NCI-H2171 treated with DMSO at 0.1 percent for 48 hours (cell line): ENCODE results near the gene SEPTIN6.
A peak's percentile ranks its signal among the peaks of the same experiment; 100 is the strongest.
"Not testable (repeated sequence)": the region's sequence is repeated elsewhere in the genome, so short reads cannot be mapped to it uniquely, and the experiment has no call there.

Experiments used
- DNase-seq: peaks from one replicate; lab custom pipeline; 2025; lab: John Stamatoyannopoulos, UW

The SEPTIN6 gene

DNA sequence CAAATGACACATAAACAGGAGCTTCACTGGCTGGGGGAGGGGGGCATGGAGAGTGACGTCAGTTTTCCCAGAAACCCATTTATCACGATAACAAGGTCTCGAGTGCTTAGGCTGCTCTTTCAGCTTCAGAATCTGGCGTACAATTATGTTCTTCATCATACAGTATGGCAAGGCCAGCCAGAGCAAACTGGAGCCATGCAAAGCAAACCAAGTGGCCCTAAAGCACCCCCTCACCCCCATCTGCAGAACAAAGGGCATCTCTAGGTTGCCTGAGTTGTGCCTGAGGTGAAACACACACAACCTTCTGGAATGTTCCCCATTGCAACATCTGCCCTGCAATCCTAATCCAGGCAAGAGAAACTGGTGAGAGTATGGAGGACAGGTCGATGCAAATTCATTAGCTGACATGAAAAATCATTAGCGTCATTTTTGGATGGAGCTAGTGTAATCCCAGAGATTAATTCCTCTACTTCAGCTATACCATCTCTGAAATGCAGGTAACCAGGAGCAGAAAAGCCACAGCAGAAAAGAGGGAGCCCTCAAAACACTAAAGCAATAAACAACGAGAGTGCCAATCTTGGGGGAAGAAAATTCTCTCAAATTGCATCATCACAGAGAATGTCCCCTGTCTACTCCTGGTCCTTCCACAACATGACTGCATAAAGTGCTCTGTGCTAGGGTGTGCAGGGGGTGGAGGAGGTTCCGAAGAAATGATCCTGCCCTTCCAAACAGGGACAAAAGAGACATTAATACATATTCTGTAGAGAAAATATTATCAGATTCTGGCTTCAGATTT lies 1.8 kb downstream of the SEPTIN6 start:
- no peak for DNase-seq

DNA sequence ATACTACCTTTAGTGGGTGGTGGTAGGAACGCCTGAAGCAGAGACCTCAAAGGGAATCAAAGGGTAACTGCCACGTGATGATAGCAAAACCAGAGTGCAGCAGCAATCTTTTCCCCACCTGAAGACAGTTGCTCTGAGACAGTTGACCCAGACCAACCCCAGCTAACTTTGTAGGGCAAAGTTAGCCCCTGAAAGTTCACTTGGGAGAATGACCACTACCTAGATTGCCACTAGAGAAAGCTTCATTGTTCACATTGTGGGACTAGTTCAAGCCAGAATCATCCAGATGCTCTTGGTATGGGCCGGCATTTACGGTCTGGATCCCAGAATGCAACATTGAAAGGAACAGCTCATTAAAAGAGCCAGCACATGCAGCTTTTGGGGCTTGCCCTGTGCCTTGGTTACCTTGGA lies 4.1 kb downstream of the SEPTIN6 start:
- no peak for DNase-seq

DNA sequence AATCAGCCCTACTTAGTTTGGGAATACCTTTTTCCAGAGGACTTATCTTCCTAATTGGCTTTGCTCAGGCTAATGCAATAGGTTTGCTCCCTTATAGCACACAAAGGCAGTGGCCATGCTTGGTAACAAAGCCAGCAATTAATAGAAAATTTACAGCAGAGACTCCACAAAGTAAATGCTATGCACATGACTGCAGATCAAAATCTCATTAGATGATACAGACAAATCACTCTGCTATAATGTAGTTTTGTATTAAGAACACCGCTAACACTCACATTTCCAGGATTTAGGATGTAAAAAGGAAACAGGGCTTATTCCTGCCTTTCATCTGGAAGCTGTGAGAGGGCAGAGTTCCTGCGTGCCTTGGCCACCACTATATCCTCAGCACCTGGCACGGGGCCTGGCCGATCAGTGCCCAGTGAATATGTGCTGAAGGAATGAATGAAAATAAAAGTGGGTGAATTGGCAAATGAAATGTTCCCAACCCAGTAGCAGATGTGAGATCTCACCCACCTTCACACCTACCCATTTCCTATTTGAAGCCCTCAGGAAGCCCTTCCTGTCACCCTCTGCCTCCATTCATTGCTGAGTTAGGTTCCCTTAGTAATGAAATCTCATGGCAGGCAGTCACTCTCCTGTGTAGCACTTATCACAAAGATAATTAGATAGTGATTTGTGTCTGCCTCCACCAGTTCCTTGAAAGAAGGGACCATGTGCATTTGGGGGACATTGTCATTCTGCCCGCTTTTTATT lies 5.1 kb downstream of the SEPTIN6 start:
- no peak for DNase-seq

DNA sequence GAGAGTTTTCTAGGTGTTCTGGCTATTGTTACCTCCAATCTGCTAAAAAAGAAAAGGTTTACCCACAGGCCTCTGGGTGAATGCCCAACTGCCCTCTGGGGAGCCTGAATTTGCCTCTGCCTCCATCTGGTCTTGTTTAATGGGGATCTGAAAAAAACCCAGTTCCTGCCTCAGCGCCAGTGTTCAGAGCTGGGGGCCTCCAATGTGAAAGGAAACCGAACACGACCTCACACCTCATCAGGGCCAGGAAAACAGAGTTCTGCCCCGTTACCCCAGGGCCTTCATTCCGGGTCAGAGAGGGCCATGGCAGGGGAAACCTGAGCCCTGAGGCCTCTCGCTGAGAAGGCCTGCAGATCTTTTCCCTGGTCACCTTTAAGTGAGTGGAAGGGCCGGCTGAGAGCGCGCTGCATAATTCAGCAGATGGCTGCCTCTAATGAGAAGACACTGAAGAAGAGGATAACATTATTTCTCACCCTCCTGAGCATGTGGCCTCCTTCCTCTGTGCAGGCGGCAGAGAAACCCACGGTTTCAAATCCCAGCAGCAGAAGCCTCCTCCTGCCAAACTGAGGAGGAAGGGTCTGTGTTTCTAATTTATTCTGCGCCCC lies 6.8 kb downstream of the SEPTIN6 start:
- peak; percentile 91 for DNase-seq

DNA sequence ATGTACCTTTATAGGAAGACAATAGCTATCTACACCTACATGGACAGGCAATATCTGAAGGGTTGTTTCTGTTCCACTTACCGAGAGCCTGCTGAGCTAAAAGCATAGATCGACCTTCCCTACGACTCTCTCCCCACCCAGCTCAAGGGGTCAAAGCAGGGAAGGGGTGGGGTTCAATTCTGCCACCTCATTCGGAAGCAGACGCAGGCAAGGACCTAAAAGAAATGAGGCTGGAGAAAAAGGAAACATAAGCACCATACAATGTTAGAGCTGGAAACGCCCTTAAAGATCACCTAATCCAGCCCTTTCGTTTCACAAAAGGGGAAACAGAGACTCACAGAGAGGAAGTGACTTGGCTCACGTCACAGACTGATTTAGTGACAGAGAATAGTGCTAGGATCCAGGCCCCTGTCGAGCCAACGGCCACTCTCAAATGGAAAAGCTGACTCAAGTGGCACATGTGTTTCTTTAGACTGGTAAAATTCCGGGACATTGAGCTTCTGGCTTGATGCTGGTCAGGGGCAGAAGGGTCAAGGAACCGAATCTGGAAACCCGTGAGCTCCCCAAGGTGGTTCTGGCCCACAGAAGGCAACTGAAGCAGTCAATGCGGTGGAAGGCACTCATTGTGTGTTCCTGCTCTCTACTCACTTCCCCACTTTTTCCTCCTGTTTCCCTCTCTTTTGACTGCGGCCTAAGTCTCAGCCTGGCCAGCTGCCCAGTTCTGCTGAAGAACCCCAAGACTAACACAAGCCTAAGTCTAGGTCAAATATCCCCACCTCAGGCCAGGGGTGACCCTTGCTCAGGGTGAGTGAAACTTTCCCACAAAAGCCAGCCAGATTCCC lies 7.5 kb downstream of the SEPTIN6 start:
- DNase-seq, result no peak

DNA sequence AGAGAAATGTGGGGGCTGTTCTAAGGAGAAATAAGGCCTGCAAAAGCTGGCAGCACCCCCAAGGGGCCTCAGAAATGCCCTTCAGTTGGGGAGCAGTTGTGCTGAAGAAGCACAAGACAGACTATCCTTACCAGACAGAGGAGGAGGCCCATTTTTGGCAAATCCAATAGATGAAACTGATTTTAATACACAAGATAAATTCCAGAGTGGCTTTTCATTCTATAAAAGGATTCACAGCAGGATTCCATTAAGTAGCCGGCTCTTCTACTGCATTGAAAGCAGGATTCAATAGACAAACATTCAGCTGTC lies 8.1 kb downstream of the SEPTIN6 start:
- no peak for DNase-seq

DNA sequence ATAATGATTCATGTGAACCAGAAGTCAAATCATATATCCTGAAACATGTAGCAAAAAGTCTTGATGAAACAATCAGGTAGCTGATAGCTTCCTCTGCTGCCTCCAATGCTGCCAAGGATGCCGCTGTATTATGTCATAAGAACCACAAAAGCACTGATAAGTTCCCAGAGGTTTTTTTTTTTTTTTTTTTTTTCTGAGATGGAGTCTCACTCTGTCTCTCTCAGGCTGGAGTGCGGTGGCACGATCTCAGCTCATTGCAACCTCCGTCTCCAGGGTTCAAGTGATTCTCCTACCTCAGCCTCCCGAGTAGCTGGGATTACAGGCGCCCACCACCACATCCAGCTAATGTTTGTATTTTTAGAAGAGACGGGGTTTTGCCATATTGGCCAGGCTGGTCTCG lies 8.7 kb downstream of the SEPTIN6 start:
- not testable (repeated sequence) for DNase-seq

DNA sequence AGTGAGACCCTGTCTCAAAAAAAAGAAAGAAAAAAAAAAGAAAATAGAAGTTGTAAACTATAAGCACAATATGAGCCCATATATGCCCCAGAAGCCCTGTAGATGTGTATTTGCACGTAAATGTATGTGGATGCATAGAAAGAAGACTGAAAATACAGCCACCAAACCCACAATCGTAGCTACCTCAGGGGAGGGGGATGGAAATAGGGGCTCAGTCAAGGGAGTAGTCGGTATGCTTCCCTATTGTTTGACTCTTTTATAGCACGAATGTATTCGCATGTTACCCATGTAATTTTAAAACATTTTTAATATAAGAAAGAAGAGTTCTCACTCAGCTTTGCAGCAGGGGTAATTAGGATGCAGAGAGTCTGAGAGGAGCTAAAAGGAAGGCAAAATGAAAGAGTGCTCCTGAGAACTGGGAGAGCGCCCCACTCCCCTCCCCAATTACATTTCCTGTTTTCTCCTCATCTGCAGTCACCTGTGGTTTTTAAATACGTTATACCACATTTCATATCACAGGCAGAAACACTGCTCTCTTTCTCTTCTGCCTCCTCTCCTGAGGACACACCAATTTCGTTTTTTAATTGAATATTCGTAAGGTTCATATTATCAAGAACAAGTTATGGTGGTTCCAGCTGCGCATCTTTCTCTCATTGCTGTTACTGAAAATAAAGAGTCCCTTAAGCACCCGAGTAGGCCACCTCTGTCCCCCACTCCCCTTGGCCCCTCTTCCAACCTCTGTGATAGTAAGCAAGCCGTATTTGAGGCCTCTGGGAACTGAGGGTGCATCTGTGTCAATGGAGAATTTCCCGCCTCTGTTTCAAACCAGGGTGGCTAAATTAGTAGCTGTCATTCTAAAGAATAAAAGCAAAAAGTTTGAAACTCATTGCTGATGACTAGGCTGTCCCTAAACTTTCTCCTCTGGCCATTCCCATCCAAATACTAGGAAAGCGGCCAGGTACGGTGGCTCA lies 10.7 kb downstream of the SEPTIN6 start:
- no peak for DNase-seq

DNA sequence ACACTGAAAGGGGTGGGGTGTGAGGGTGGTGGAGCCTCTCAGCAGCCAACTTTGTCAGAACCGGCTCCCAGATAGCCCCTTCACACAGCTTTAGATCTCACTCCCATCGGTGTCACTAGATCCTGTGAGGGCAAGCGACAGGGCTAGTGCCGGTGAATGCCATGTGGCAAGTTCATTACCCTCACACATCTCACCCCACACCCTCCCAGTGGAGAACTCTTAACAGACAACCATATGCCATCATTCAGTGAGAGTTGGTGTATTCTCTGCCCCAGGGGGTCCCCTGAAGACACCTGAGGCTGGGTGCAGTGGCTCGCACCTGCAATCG lies 15.3 kb downstream of the SEPTIN6 start:
- DNase-seq, result peak; percentile 36

DNA sequence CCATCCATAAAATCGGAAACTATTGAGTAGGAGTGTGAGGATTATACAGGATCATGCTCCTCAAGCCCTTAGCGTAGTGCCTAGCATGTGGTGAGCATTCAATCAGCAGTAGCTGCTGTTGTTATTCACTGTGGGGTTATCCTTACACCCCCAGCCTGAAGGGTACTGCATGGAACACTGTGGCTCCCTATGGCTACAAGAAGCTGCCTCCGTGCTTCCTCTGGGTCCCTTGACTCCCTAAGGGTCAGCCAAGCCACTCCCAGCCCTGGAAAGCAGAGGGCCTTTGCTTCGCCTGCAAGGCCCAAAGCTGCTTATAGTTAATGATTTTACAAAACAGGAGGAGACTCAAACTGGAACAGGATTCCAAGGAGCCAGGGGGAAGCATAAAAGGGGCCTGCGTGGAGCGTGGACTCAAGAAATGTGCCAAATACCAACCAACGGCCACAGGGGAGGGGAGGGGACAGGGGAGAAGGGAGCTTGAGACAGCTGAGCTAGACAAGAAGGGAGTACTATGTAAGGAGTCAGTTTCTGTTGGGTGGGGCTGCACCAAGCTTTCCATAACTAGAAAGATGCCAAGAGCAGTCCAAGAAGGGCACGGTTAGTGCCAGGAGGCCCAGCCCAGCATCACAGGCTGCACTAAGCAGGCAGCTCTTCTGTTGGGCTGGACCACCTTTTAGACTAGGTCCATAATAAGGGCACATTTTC lies 15.9 kb downstream of the SEPTIN6 start:
- no peak for DNase-seq

DNA sequence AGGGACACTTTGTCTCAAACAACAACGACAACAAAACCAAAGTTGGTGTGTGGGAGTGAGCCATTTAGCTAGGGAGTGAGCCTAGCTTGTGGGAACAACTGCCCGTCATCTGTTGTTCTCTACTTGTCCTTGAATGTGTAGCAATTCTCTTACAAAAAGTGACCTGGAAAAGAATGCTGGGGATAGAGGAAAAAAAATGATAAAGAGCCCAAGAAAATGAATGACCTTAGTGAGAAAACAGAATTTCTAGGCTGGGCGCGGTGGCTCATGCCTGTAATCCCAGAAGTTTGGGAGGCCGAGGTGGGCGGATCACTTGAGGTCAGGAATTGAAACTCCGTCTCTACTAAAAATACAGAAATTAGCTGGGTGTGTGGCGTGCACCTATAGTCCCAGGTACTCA lies 19.6 kb downstream of the SEPTIN6 start:
- DNase-seq, result no peak

DNA sequence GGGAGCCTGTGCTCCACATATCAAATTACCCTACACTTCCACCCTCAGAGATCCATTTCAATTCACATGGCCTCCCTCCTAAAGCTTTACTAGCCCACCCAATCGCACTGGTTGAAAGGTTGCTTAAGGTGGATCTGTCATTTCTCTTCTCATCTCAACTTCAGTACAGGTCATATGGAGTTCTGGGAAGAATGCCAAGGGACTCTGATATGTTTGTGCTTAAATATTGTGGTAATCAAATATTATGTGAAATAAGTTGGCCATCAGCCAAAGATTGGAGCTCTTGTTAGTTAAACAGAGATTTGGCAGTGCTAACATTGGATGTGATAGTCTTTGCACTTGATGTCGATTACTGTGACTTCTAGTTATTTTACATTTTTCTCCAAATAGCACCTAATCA lies 20.5 kb downstream of the SEPTIN6 start:
- DNase-seq, result peak; percentile 90

DNA sequence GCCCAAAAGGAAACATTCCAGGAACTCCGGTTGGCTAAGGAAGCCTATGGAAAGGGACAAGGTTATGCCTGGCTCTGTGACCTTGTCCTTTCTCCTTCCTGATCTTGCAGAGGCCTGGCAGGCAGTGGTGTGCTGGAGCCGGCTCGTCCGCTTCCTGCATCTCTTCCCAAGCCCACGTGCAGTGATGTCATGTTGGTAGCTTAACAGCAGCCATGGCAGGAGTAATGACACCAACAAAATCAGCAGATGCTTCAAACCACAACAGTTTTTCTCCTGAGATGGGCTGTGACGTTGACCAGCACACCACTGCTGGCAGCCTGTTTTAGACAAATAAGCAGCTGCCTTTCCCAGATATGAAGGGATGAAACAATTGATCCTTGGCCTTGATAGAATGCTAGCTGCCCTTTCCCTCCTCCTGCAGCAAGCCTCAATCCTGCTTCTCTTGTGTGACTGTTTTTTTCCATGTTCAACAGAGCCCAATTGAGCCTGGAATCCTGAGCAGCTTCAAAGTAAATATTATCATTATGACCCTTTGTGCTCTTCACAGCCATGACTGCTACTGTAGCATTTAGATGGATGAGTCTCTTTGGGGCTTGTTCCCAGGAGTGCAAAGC lies 23.4 kb downstream of the SEPTIN6 start:
- no peak for DNase-seq

DNA sequence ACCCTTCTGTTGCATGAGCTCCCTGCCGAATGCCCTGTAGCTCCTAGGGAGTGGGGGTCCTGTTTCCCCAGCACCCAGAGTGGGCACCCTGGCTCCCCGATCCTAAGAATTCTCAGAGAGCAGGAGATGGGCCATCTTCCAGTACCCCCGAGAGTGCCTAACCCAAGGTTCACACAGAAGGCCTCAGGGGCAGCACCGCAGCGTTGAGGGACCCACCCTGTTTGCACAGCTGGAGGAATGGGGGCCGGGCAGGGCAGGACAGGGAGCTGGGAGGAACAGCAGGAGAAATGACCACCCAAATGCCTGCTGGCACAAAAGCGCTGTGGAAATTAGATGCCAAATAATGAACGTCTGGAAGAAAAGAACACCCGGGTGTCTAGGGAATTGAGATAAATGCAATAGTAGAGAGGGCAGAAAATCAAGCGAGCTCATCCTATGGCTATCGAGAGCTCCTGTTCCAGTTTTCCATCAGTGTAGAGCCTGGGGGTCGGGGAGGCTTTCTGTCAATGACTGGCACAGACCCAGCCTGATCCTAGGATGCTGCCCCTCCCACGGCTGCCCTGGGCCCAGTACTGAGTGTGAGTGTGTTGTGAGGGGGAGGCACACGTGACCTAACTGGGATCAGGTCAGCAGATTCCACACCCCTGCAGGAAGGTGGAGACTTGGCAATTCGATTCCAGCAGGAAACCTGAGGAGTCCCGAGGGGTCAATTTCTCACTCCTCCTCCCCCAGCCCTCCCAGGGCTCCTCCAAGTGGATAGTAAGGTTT lies 25.7 kb downstream of the SEPTIN6 start:
- peak; percentile 64 for DNase-seq

DNA sequence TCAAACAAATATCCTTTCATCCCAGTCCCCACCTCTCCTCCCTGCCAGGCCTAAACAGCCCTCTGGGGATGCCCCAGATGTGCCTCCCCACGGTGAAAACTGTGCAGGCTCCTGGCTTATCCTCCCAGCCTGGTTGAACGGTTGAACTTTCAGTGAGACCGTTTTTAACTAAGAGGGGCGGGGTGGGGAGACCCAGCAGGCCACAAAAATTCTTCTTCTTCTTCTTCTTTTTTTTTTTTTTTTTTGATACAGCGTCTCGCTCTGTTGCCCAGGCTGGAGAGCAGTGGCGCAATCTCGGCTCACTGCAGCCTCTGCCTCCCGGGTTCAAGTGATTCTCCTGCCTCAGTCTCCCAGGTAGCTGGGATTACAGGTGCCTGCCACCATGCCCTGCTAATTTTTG lies 28.1 kb downstream of the SEPTIN6 start:
- not testable (repeated sequence) for DNase-seq

DNA sequence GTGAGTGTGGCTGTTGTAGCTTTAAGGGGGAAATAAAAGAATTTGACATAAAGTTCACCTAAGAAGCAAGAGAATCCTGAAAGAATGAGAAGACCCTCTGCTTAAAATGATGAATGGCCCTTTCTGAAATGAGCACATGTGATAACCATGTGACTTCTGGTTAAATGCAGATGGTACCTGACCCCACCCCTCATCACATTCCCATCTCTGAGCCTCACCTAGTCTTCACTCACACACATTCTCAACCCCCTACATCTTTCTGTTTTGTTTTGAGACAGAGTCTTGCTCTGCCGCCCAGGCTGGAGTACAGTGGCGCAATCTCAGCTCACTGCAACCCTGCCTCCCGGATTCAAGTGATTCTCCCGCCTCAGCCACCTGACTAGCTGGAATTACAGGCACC lies 31.5 kb downstream of the SEPTIN6 start:
- DNase-seq, result no peak

DNA sequence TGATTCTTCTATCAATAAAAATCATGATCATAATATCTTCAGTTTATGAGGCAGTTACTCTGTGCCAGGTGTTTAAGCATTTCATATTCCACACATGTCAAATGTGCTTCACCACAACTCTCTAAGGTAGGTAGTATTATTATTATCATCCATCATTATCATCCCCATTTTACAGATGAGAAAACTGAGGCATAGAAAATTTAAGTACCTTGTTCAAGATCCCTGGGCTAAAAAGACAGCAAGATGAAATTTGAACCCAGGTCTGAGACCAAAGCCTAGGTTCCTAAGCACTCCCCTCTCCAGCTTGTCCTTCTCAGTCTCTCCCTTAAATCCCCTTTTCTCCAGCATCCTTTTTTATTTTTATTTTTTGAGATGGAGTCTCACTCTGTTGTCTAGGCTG lies 33.4 kb downstream of the SEPTIN6 start:
- DNase-seq, result no peak

DNA sequence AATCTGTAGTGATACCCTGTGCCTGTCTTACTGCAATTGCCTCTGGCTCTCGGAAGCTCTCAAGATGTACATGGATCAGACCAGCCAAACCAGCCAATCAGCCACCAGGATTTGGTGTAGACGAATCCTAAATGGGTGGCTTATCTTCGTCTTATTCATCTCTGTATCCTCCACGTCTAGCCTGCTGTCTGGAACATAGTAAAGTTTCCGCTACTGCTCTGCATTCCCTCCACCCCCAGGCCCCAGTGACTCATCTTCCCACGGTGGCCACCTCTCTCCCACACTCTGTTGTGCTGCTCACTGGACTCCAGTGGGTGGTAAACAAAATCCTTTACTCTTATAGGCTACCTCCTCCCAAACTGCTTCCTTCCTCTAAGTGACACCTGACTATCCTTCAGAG lies 37.8 kb downstream of the SEPTIN6 start:
- no peak for DNase-seq

DNA sequence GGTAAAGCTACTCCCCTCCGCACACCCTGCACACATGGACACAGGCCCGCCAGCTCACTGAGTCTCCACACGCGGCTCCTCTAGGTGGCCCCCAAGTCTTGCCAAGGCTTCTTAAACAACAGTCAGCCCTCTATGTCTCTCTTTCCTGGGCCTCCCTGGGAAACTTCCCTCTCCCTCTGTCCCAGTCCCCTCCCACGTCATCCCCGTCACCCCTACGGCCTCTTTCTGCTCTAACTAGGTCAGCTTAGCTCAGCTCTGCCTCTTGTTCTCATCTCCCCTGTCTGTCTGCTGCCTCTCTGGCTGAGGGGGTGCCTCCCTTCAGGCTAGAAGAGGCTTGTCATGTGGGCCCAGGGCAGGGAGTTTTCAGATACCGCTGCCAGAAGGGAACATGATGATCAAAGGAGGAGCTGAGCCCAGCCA lies 38.8 kb downstream of the SEPTIN6 start:
- DNase-seq, result no peak

DNA sequence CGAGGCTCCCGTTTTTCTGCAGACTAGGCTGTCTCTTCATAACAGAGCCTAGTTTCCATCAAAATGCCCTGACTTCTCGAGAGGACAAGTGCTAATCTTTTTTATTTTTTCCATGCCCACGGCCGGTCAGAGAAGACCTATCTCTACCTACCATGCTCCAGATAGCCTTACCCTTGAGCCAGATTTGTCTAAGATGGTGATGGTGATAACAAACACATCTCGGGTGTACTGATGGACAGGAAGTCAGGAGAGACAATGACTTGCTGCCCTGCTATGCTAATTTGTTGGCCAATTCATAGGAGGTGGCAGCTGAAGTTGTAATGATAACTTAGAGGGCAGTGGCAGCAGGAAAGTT lies 44.6 kb downstream of the SEPTIN6 start:
- DNase-seq, result no peak
